Measurements from ENCODE around the gene BABAM2.
A peak's percentile ranks its signal among the peaks of the same experiment; 100 is the strongest.
"Not testable (repeated sequence)": the region's sequence is repeated elsewhere in the genome, so short reads cannot be mapped to it uniquely, and the experiment has no call there.

BABAM2 gene

GRCh38 chr2:28321426-28321825 lies 430.9 kb downstream of the BABAM2 start:
- no peak for DNase-seq

- DNase-seq: no peak
These were observed 431.5 kb downstream of the BABAM2 start for GRCh38 chr2:28322051-28322450.

GRCh38 chr2:28322456-28322855 lies 431.9 kb downstream of the BABAM2 start:
- DNase-seq: no peak

GRCh38 chr2:28322981-28323396 lies 432.5 kb downstream of the BABAM2 start:
- DNase-seq: no peak

- no peak for DNase-seq
These were observed 434.6 kb downstream of the BABAM2 start for GRCh38 chr2:28325173-28325566.

- no peak for DNase-seq
These were observed 435.3 kb downstream of the BABAM2 start for GRCh38 chr2:28325567-28326468.

- DNase-seq: peak; percentile 16
These were observed 435.9 kb downstream of the BABAM2 start for GRCh38 chr2:28326469-28326805.

- no peak for DNase-seq
These were observed 436.5 kb downstream of the BABAM2 start for GRCh38 chr2:28326881-28327505.

- DNase-seq: no peak
These were observed 437.0 kb downstream of the BABAM2 start for GRCh38 chr2:28327581-28327955.

- no peak for DNase-seq
These were observed 437.7 kb downstream of the BABAM2 start for GRCh38 chr2:28327956-28328922.

GRCh38 chr2:28329184-28329583 lies 438.7 kb downstream of the BABAM2 start:
- DNase-seq: no peak

- not testable (repeated sequence) for DNase-seq
These were observed 440.2 kb downstream of the BABAM2 start for GRCh38 chr2:28330722-28331121.

- DNase-seq: not testable (repeated sequence)
These were observed 441.3 kb downstream of the BABAM2 start for GRCh38 chr2:28331797-28332196.

- no peak for DNase-seq
These were observed 442.2 kb downstream of the BABAM2 start for GRCh38 chr2:28332696-28333095.

- DNase-seq: no peak
These were observed 443.3 kb downstream of the BABAM2 start for GRCh38 chr2:28333606-28334526.

GRCh38 chr2:28334527-28334894 lies 444.0 kb downstream of the BABAM2 start:
- DNase-seq: peak; percentile 6

- not testable (repeated sequence) for DNase-seq
These were observed 444.7 kb downstream of the BABAM2 start for GRCh38 chr2:28335265-28335664.

- no peak for DNase-seq
These were observed 445.1 kb downstream of the BABAM2 start for GRCh38 chr2:28335666-28336065.

- no peak for DNase-seq
These were observed 445.9 kb downstream of the BABAM2 start for GRCh38 chr2:28336264-28336980.

- DNase-seq: no peak
These were observed 446.6 kb downstream of the BABAM2 start for GRCh38 chr2:28336982-28337627.

Data from DMS79 treated with DMSO at 0.1 percent for 48 hours (cell line).